Activated naive CD4-positive, alpha-beta T cell treated with anti-CD3 and anti-CD28 coated beads, Interleukin-2, amount 10 ng/mL, durations not matched to agents 7 days and 5 days (primary cell): ENCODE results near the gene NDP.

Experiments
- CTCF ChIA-PET: fragments of 350-600 bp; sonication (Branson Sonifier 250); formaldehyde crosslinking; loops from one replicate; lab custom pipeline; 2021; ENCODE audit warnings: antibody characterized with exemption; lab: Charles Lee
- DNase-seq: peaks from one replicate; pipeline ENCODE4 v3.0.0-alpha.2; 2020
- H3K27ac Mint-ChIP-seq: one replicate; pipeline ENCODE4 v1.8.0; 2021; ENCODE audit warnings: mild to moderate bottlenecking, moderate library complexity, mixed read lengths
- H3K27me3 Mint-ChIP-seq: one replicate; pipeline ENCODE4 v1.8.0; 2021; ENCODE audit warnings: mild to moderate bottlenecking, mixed read lengths
- H3K36me3 Mint-ChIP-seq: one replicate; pipeline ENCODE4 v1.8.0; 2021; ENCODE audit warnings: mixed read lengths
- H3K4me1 Mint-ChIP-seq: one replicate; pipeline ENCODE4 v1.8.0; 2021; ENCODE audit warnings: mixed read lengths
- H3K4me3 Mint-ChIP-seq: one replicate; pipeline ENCODE4 v1.8.0; 2021; ENCODE audit warnings: mild to moderate bottlenecking, moderate library complexity, mixed read lengths
- H3K9me3 Mint-ChIP-seq: one replicate; pipeline ENCODE4 v1.8.0; 2021; ENCODE audit warnings: mixed read lengths

NDP gene

DNA sequence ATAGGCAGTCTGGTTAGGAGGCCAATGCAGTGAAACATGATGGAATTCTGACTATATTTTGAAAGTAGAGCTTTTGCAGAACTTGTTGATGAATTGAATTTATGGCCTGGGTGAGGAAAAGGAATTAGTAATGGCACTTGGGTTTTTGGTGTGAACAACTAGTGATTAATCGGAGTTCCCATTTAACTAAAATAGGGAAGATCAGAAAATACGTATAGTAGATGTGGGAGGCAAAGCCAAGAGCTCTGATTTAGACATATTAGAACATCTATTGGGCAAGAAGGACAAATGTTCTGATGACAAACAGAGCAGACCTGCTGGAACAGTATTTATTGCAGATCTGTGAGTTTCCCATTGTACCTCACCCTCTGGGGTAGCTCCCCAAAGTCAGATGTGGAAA lies 12.3 kb upstream of the NDP start:
- no peak overlapping the region for H3K27ac Mint-ChIP-seq
- CTCF ChIA-PET: interaction anchor here (0.6 kb wide), 1 partner anchor 1860 kb away, joined by 3 read pairs; no protein-coding TSS in a partner anchor
- no peak overlapping the region for H3K4me3 Mint-ChIP-seq
- H3K36me3 Mint-ChIP-seq: no peaks in the 10 kb centered on the region
- no peak for DNase-seq
- no peaks in the 10 kb centered on the region for H3K27me3 Mint-ChIP-seq
- H3K4me1 Mint-ChIP-seq: no peaks in the 10 kb centered on the region
- no peaks in the 10 kb centered on the region for H3K9me3 Mint-ChIP-seq

DNA sequence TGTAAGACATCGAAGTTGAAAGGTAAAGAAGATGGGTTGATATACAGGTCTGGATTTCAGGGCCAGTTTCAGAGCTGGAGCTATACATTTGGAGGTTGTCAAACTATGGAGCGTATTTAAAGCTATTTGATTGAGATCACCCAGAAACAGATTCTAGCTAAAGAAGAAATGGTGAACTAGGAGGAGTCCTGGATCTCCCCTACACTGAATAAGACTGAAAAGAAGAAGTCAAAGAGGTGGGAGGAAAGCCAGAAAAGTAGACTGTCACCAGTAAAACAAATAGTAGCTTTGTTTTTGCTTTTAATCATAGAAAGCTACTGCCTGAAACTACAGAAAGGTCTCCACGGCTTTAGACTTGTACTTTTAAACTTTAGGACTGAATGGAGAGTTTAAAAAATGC lies 5.0 kb upstream of the NDP start:
- Mint-ChIP-seq H3K9me3 (no peaks in the 10 kb centered on the region), H3K36me3 (no peaks in the 10 kb centered on the region), H3K4me1 (peaks cover 8% of the 10 kb centered on the region), H3K27ac (no peak overlapping the region), H3K4me3 (no peak overlapping the region), H3K27me3 (peaks cover 13% of the 10 kb centered on the region)
- CTCF ChIA-PET: no interaction called here
- no peak for DNase-seq

DNA sequence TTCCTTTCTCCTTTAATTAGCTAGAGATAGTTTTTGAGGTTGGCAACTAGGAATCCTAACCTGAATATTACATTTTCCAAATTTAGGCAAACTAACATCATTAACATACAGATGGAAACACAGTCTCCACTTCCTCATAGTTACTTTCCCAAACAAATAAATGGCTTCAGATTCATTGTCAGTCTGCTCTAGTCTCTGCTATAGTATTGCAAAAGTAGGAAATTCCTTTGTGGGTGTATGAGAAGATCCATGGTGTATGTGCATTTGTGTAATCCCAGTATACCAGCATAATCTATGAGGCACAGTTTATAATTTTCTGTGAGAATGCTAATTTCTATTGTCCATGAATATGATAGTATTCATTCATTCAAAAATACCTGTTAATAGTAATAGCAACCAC lies 3.0 kb upstream of the NDP start:
- H3K27ac Mint-ChIP-seq: no peak overlapping the region
- H3K9me3 Mint-ChIP-seq: no peaks in the 10 kb centered on the region
- CTCF ChIA-PET: no interaction called here
- H3K36me3 Mint-ChIP-seq: no peaks in the 10 kb centered on the region
- peaks cover 24% of the 10 kb centered on the region for H3K27me3 Mint-ChIP-seq
- H3K4me3 Mint-ChIP-seq: no peak overlapping the region
- H3K4me1 Mint-ChIP-seq: peaks cover 9% of the 10 kb centered on the region
- DNase-seq: no peak

DNA sequence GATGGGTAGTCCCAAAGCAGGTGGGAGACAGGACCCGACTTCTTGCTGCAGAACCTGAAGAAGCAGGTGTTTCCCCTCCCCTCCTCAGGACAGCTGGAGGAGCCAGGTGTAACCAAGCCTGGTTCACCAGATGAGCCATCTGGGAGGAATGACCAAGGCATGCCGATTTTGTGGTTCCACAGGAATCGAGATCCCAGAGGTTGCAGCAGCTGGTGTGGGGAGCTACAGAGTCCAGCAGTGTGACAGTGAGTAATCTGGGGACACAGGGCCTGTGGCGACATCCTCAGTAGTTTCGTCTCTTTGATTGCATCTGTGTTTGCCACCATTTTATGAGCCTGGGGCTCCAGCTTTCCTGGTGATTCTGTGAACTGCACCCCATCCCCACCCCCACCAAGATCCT lies 2.6 kb upstream of the NDP start:
- no peak overlapping the region for H3K4me3 Mint-ChIP-seq
- no peak for DNase-seq
- H3K4me1 Mint-ChIP-seq: peaks cover 9% of the 10 kb centered on the region
- no peaks in the 10 kb centered on the region for H3K36me3 Mint-ChIP-seq
- H3K27ac Mint-ChIP-seq: no peak overlapping the region
- peaks cover 24% of the 10 kb centered on the region for H3K27me3 Mint-ChIP-seq
- no peaks in the 10 kb centered on the region for H3K9me3 Mint-ChIP-seq
- CTCF ChIA-PET: no interaction called here

DNA sequence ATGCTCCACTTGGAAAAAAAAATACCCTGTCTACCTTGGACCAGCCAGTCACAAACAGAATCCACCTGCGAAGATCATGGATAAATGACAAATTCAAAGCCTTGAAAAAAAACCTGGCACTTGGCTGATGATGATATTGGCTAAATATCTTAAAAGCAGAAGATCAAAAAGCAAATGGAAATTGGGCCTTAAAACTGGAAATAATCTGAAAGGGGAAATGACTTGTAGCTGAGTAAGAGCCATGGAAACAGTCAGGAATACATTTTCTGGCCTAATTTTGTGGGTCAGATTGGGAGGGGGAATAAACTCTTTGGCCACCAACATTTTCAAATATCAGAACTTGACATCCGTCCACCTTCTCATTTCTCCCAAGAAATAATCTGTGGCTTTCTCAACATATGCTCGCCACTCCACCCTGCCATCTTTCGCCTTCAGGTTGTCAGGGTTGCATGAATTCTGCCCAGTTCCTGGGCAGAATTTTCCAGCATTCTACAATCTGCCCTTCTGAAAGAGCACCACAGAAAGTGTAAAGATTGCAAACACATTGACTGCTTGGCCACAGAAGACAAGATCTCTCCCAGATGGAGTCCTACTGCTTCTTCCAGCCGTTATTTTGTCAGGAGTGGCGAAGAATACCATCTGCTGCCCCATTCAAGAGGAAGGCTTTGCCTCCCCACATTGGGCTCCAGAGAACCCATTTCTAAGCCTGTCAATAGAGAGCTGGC lies 1.7 kb upstream of the NDP start:
- Mint-ChIP-seq H3K4me3 (no peak overlapping the region), H3K9me3 (no peaks in the 10 kb centered on the region), H3K27ac (no peak overlapping the region), H3K27me3 (peaks cover 24% of the 10 kb centered on the region), H3K4me1 (peaks cover 9% of the 10 kb centered on the region), H3K36me3 (no peaks in the 10 kb centered on the region)
- no peak for DNase-seq
- CTCF ChIA-PET: interaction anchor here (0.7 kb wide), 1 partner anchor 13 kb away, joined by 3 read pairs; no protein-coding TSS in a partner anchor

DNA sequence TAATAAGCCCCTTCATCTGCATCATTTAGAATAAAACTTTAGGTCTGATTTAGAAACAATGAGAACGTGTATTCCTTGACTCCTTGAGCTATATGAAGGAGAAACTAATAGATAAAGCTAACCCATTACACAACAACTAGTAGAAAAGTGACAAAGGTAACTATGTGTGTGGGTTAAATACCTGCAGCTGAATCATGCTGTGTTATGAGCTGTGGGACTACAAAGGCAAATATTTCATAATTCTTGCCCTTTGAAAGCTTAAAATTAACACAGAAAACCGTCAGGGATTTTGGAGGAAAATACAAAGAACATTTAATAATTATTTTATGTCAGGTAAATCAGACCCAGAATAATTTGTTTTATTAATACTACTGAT lies 898 bp upstream of the NDP start:
- Mint-ChIP-seq H3K27me3 (peaks cover 24% of the 10 kb centered on the region), H3K4me1 (peaks cover 9% of the 10 kb centered on the region), H3K4me3 (no peak overlapping the region), H3K27ac (no peak overlapping the region), H3K9me3 (no peaks in the 10 kb centered on the region), H3K36me3 (no peaks in the 10 kb centered on the region)
- no peak for DNase-seq
- CTCF ChIA-PET: interaction anchor here (0.7 kb wide), 1 partner anchor 12 kb away, joined by 3 read pairs; no protein-coding TSS in a partner anchor

DNA sequence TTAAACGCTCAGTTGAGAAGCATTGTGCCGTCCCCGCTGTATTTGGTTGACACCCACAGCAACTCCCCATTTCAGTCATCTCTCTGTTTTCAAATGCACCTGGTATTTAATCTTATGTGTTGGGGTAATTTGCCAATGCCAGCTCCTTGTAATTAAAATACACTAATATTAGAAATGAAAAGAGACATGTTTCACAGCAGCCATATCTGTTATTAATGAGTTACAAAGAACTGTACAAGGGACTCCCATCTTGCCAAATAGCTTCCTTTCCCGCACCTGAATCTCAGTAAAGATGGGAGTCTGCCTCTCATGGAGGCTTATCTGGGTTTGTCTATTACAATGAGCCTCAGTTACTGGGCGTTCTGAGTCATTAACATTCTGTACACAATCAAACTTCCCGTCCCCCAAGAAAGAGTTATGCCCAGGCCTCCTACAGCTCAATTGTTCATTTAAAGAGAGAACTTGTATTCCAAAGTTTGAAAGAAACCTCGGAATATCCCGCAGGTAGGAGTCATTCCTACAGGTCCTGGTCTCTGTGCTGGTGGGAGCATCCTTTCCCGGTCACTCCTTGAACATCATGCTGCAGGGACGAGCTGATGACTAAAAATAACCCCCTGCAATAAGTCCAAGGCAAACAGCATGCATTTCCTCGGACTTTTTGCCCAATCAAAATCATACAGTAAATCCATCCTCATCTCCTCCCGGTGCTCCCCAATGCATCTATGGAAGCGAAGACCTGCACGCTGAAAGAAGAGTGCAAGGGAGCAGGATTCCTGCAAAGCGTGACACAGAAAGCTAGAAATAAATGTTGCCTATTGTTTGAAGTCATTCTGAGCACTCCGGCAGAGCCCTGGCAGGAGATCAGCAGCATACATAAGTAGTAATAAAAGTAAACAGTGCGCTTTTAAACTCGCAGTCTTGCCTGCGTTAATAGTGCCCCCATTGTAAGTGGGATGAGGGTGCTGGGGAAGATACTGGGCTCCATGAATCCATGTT lies 926 bp downstream of the NDP start:
- CTCF ChIA-PET: no interaction called here
- peaks cover 24% of the 10 kb centered on the region for H3K27me3 Mint-ChIP-seq

DNA sequence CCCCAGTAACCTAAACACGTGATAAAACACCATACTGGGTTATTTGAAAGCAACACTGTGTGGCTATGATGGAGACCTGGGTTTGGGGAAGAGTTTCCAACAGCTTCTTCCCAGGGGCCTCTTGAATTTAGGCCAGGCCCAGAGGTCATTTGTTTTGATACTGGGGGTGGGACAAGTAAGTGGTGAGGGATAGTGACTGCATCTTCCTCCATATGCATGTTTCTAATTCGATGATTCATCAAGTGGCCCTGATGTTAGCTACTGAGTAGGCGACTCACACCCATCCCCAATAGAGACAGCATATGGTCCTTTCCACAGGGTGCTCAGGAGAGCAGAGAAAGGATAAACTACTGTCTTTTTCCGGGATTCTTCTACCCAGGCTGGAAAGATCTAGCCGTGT lies 2.7 kb downstream of the NDP start:
- Mint-ChIP-seq H3K27ac (no peak overlapping the region), H3K4me3 (no peak overlapping the region), H3K9me3 (no peaks in the 10 kb centered on the region), H3K36me3 (no peaks in the 10 kb centered on the region), H3K4me1 (peaks cover 9% of the 10 kb centered on the region), H3K27me3 (peaks cover 24% of the 10 kb centered on the region)
- CTCF ChIA-PET: no interaction called here
- DNase-seq: no peak

More for the DNA sequence above, 926 bp downstream of the NDP start:
- H3K27ac Mint-ChIP-seq: no peak overlapping the region
- H3K4me3 Mint-ChIP-seq: no peak overlapping the region
- H3K36me3 Mint-ChIP-seq: no peaks in the 10 kb centered on the region
- DNase-seq: no peak
- H3K9me3 Mint-ChIP-seq: no peaks in the 10 kb centered on the region
- peaks cover 9% of the 10 kb centered on the region for H3K4me1 Mint-ChIP-seq

DNA sequence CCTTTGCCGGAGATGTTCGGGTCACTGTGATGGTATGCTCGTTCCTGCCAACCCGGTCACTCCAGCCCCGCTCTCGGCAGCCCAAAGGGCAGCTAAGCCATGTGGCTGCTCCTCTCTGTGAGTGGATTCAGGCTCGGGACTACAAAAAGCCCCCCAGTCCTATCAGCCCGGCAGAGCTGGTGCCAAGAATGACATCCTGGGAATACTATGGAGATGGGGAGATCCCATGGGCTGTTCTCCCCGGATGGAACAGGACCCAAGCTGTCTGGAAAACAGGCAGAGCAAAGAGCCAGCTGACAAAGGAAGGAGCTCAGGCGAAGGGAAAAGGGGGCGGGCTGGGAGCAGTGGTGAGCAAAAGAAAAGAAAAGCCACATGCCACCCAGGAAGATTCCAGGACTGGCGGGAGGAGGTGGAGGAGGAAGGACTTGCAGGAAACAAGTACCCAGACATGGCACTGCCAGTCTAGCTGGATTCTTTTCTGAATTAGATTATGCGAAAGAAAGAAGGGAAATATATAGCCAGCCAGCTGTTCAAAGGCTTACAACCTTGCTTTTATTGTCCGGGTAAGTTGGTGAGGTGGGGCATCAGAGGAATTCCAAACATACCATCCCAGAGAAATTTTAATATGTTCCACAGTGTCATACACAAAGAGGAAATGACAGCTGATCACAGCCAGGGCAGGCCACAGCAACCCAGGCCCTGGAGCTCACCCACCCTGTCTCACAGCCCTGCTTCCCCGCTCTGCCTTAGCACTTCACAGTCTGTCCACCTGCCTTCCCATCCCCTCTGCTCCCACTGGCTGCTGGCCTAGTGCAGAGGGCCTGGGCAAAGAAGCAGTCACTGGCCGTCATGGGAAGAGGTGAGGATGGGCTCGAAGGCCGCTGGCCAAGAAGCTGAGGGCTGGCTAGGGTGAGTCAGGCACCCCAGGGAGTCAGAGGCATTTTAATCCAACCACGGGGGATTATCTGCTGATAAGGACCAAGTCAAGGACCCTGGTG lies 3.4 kb downstream of the NDP start:
- no peak for DNase-seq
- CTCF ChIA-PET: no interaction called here
- Mint-ChIP-seq H3K9me3 (no peaks in the 10 kb centered on the region), H3K4me3 (no peak overlapping the region), H3K4me1 (peaks cover 9% of the 10 kb centered on the region), H3K27me3 (peaks cover 18% of the 10 kb centered on the region), H3K36me3 (no peaks in the 10 kb centered on the region), H3K27ac (no peak overlapping the region)

DNA sequence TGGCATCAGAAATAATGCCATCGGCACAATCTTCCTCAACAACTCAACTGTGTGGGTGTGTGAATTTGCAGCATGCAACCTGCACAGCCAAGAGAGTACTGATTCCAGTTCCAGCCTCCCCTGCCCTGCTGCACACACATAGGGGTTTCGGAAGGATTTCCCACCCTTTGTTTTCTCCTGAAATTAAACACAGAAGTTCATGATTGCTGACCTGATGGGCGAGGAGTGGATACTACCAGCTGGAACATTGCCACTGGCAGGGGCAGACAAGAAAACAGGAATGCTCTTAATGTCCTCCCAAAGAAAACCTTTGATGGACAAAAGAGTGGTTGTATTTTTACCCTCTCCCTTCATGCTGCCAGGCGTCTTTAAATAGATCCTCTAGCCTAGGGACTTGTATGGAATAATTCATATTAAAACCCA lies 4.8 kb downstream of the NDP start:
- peaks cover 12% of the 10 kb centered on the region for H3K27me3 Mint-ChIP-seq
- H3K4me3 Mint-ChIP-seq: no peak overlapping the region
- H3K4me1 Mint-ChIP-seq: peaks cover 2% of the 10 kb centered on the region
- H3K36me3 Mint-ChIP-seq: no peaks in the 10 kb centered on the region
- no peaks in the 10 kb centered on the region for H3K9me3 Mint-ChIP-seq
- no peak overlapping the region for H3K27ac Mint-ChIP-seq
- DNase-seq: no peak
- CTCF ChIA-PET: interaction anchor here (0.9 kb wide), 2 partner anchors 10 kb away, joined by 3 read pairs; no protein-coding TSS in a partner anchor

DNA sequence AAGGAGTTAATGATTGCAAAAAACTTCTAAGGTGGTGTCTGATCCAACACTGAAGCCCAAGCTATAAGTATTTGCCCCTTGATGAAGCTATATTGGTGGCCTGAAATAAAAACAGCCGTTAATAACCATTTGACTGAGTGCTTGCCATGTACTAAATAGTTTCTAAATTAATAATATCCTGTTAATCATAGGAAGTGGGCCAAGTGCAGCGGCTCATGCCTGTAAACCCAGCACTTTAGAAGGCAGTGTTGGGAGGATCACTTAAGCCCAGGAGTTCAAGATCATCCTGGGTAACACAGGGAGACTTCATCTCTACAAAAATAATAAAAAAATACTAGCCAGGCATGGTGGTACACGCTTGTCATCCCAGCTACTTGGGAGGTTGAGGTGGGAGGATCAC lies 8.3 kb downstream of the NDP start:
- no peak for DNase-seq
- H3K27me3 Mint-ChIP-seq: no peaks in the 10 kb centered on the region
- no peak overlapping the region for H3K27ac Mint-ChIP-seq
- H3K36me3 Mint-ChIP-seq: no peaks in the 10 kb centered on the region
- H3K4me1 Mint-ChIP-seq: no peaks in the 10 kb centered on the region
- CTCF ChIA-PET: no interaction called here
- H3K4me3 Mint-ChIP-seq: no peak overlapping the region
- no peaks in the 10 kb centered on the region for H3K9me3 Mint-ChIP-seq

DNA sequence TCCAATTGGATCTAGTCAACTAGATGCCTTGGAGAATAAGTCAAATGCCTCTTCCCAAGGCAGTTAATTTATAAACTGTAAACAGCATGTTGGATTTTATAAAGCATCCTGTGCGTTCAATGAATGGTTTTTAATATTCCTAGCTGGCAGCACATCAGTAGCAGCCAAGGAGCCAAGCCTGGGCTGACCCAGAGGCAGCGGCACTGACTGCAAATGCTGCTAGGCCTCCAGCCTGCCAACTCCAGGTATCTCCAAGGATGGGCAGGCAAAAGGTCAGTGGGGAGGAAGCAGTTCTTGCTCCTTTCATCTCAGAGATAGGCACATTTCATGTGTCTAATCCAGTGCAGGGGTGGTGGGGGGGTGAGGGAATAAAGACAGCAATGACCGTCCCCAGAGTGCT lies 9.5 kb downstream of the NDP start:
- Mint-ChIP-seq H3K9me3 (no peaks in the 10 kb centered on the region), H3K4me3 (no peak overlapping the region), H3K27ac (no peak overlapping the region), H3K27me3 (no peaks in the 10 kb centered on the region), H3K36me3 (no peaks in the 10 kb centered on the region), H3K4me1 (peaks cover under 1% of the 10 kb centered on the region)
- DNase-seq: no peak
- CTCF ChIA-PET: no interaction called here

DNA sequence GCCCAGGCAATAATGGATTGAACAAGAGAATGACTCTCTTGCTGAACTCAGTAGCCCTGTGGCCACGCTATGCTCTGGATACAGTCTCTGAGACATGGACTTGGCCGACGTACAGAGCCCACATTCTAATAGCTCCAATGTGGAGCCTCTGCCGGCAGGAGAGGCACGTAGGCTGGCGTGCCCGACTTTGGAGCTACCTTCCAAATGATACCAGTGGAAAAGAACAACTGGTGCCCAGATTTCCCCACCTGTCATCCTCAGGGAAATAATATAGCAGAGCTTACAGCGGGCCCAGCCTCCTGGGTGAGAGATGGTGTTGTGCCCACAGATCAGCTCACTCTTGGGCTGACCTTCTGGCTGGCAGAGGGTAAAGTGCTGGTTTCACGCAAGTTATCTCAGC lies 10.6 kb downstream of the NDP start:
- Mint-ChIP-seq H3K9me3 (no peaks in the 10 kb centered on the region), H3K36me3 (no peaks in the 10 kb centered on the region), H3K27ac (no peak overlapping the region), H3K4me3 (no peak overlapping the region), H3K4me1 (peaks cover 5% of the 10 kb centered on the region), H3K27me3 (no peaks in the 10 kb centered on the region)
- DNase-seq: no peak
- CTCF ChIA-PET: interaction anchor here (0.7 kb wide), 1 partner anchor 12 kb away, joined by 3 read pairs; no protein-coding TSS in a partner anchor
